ENCODE measurements around the gene UAP1L1.

Gene UAP1L1

GRCh38 chr9:137042751-137043727, 34.3 kb upstream of the UAP1L1 start:
- no peak overlapping the region for H3K4me3 ChIP-seq (ENCODE audit: low read depth, low read length)
- no peak for TF ChIP-seq CTCF (IDR thresholded peaks at IDR 0.05; ENCODE audit: low read depth, low read length)

DNA sequence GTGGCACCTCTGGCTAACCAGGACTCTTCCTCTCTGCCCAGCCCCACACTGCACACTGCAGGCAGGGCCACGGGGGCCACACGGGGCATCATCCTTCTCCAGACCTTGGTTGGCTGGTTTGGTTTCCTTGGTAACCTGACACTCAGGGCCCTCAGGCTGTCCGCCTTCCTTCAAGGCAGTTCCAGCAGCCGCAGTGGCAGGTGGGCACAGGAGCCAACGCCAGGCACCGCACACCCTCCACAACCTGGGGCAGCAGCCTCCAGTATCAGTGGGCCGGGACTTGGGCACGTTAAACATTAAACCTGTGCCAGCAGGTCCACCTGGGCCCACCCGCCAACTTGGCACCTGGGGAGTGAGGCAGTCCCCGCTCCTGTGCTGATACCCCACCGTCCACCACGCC, 33.3 kb upstream of the UAP1L1 start:
- H3K4me3 ChIP-seq (ENCODE audit: low read depth, low read length) = no peak overlapping the region
- TF ChIP-seq CTCF (IDR thresholded peaks at IDR 0.05; ENCODE audit: low read depth, low read length) = no peak

DNA sequence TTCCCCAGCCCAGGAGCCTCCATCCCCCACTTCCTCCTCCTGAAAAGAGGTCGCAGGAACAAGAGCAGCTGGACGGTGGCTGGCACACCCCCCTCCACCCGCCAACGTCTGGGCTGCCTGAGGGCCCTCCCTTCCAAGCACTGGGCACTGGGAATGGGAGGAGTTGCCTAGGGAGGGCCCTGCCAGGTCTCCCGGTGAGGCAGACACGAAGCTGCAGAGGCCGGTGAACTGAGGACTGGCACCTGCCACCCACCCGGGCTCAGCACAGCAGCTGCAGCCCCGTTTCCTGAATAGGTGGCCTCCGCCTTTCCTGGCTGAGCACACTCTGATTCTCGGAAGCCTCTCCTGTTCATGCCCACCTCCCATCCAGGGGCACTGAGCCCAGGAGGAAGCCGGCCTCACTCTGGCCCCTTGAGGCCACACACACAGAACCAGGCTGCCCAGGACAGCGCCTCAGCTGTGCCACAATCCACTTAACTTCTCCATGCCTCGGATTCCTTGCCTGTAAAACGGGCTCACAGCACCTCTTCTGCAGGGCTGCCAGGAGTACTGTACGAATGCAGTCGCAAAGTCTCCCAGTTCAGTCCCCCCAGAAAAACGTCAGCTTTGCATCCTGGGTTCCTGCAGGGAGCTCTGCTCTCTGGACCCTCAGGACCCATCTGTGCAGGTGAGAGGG, 32.7 kb upstream of the UAP1L1 start:
- H3K4me3 ChIP-seq (ENCODE audit: low read depth, low read length) = peak overlapping the region; percentile 61
- TF ChIP-seq CTCF (IDR thresholded peaks at IDR 0.05; ENCODE audit: low read depth, low read length) = no peak

DNA sequence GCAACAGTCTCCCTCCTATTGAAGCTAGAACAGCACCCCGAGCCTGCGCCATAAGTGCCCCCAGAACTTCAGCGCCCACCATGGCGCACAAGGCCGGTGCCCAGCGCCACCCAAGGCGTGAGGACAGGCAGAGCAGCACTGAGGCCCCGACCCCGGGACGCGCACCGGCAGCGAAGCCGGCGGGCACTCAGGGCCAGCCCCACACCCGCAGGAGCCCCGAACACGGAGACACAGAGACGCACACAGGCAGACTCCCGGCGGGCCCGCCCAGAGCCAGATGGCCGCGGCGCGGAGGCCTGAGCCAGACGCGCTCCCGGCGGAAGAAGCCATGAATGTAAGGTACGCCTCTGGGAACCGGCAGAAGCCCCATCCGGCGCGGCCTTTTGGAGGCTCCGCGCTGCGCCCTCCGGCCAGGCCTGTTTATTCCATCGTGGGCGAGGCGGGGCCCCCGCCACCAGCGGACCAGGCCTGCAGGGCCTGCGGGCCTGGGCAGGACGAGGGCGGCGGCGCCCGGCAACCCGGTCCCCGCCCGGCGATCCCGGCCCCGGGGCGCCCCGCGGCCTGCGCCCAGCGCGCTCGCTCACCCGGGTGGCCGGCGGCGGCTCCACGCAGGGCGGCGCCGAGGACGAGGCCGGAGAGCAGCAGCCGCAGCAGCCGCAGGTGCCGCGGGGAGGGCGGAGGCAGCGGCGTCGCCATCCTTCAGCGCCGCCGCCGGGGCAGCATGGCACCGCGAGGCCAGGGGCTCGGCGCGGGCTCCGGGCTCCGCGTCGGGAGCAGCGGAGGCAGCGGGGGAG, 31.8 kb upstream of the UAP1L1 start:
- H3K4me3 ChIP-seq (ENCODE audit: low read depth, low read length) = peak overlapping the region; percentile 61
- no peak for TF ChIP-seq CTCF (IDR thresholded peaks at IDR 0.05; ENCODE audit: low read depth, low read length)

GRCh38 chr9:137046088-137046787, 31.1 kb upstream of the UAP1L1 start, which contains the start of gene NPDC1:
TSS of gene NPDC1 (minus strand) at chr9:137046177. CDS start at chr9:137045989, 188 bp downstream.
- H3K4me3 ChIP-seq (ENCODE audit: low read depth, low read length) = peak within 1 kb of the TSS; percentile 61
- peak; percentile 91 for TF ChIP-seq CTCF (IDR thresholded peaks at IDR 0.05; ENCODE audit: low read depth, low read length)

GRCh38 chr9:137048655-137049543, 28.4 kb upstream of the UAP1L1 start:
- TF ChIP-seq CTCF (IDR thresholded peaks at IDR 0.05; ENCODE audit: low read depth, low read length) = no peak
- no peak overlapping the region for H3K4me3 ChIP-seq (ENCODE audit: low read depth, low read length)
